Right ventricle myocardium superior (tissue), 1 donor: Measurements from ENCODE around the gene DGKI. TPM values are rescaled to one million over a fixed set of nuclear protein-coding genes. Genes with fewer than 3 reads are reported as not detected.

Experiments
- ATAC-seq: fragments of 200-7000 bp; cut with Tn5 transposase; one replicate; pipeline ENCODE4 v1.9.1; 2020; ENCODE audit warnings: mild to moderate bottlenecking; ENCODE audit not compliant: poor library complexity
- DNase-seq: peaks from one replicate; pipeline ENCODE4 v3.0.0-alpha.2; 2020
- intact Hi-C: fragments of 100-400 bp; cut with DNase I; formaldehyde crosslinking; loops from one replicate; pipeline ENCODE4 v1.11.2; 2022
- total RNA-seq: library from RNA; stranded (reverse); fragmentation: NEBNext Ultra II Directional; extraction: Animal tissue kit (Norgen Biotek cat#: 25700); gene quantifications from one replicate; pipeline ENCODE4 v1.2.1, GENCODE V29; 2021
- donor health status: DM: no; HTN: yes; CAD: no; lungs with severe emphysema.

Gene DGKI
- total RNA-seq, 1 donor from 2014 or later: 1.4 TPM

DNA sequence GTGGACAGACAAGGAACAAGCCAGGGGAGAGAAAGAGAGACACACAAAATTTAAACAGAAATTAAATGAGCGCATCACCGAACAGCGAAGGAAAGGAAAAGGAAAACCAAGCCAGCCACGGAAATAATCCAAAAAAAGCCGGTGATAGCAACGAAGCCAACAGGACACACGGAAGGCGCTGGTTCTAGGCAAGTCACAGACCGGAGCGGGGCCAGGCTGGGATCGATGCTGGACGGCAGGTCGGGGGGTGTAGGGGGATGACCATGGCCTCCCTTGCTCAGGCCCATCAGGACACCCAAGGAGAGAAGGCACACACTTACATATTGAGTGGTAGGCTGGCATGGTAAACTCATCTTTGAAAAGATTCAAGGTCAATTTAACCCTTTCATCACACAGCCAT is 300.8 kb downstream of the DGKI start:
- DNase-seq (no peak), ATAC-seq (no peak)
- intact Hi-C loops: no loop called here

DNA sequence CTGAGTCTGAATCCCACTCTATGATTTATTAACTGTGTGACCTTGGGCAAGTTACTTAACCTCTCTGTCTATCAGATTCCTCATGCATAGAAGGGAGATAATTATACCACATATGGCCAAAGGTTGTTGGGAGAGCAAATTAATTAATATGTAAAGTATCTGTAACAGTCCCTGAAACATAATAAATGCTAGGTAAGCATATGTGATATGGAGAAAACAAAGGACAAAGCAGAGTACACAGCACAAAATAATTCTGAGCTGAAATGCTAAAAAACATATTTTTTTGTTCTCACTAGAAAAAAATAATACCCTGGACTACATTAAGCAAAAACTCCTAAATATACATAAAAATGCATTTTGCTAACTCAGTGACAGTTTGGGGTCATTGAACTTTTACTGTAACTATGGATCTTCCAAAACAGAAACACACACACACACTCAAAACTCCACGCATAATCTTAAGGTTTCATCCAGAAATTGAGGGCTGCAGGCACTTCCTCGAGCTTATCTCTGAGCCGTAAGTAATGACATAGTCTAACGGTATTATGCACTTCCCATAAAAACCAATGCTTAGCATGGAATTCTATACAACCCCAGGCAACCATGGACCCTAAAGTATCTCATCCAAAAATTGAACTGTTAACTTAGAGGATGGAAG is 301.6 kb downstream of the DGKI start:
- DNase-seq (no peak), ATAC-seq (no peak)
- intact Hi-C loops: no loop called here

- intact Hi-C loops: no loop called here
- DNase-seq (no peak), ATAC-seq (no peak)
These were observed 302.2 kb downstream of the DGKI start for GRCh38 chr7:137544453-137545058.

GRCh38 chr7:137539111-137539715 is 307.6 kb downstream of the DGKI start:
- intact Hi-C loops: no loop called here
- no peak for ATAC-seq
- no peak for DNase-seq

DNA sequence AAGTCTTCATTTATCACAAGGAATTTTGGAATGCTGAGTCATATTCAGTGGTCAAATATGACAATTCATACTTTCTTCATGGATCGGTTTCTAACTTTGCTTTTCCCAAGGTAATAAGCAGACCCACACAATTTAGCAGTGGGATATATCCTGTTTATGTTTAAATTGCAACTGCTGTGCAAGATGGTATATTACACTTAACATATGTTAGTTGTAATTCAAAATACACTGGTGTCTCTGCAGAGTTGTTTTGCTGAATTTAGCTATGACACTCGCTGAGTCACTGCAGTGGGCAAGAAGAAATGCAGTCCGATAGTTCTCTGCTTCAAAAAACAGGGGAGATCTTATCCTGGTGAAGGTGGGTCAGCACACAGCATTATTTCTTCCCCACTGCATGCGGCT is 308.4 kb downstream of the DGKI start:
- intact Hi-C loops: no loop called here
- no peak for DNase-seq
- no peak for ATAC-seq

- DNase-seq: no peak
- ATAC-seq: no peak
- intact Hi-C loops: no loop called here
These were observed 311.2 kb downstream of the DGKI start for GRCh38 chr7:137535579-137535978.

- intact Hi-C loops: no loop called here
- DNase-seq: no peak
- no peak for ATAC-seq
These were observed 315.1 kb downstream of the DGKI start for GRCh38 chr7:137531671-137532070.

GRCh38 chr7:137527634-137528033 is 319.1 kb downstream of the DGKI start:
- DNase-seq: no peak
- intact Hi-C loops: no loop called here
- no peak for ATAC-seq

DNA sequence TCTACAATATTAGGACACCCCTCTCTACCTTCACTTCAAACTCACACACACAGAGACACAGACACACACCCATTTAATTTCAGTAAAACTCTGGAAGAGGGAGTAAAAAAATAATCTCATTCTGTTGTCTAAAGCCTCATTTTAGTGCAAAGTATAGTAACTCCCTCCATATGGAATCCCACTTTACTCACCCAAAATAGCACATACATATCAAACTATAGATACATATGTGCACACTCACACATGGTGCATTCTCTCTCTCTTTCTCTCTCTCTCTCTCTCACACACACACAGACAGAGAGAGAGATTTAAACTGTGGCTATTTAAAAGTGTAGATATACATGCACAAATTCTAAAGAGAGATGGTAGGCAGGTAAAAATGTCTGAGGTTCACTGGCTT is 323.6 kb downstream of the DGKI start:
- intact Hi-C loops: no loop called here
- ATAC-seq (no peak), DNase-seq (no peak)

DNA sequence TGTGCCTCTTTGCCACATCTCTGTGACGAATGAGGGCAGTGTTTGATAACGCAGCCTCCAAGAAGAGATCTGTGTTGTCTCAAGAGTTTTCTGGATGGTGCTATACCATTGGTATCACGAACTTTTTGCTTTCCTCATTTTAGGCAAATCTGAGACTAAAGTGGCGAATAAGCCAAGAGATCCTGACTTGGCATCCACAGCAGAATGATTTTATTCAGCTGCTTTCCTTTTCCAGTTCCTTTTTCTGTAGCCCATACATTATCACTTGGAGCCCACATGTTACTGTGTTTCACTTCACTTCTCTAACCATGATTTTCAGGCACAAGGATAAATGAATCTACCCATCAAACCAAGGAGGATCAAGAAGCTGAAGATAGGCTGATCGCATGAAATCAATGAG is 325.3 kb downstream of the DGKI start:
- intact Hi-C loops: no loop called here
- ATAC-seq (no peak), DNase-seq (no peak)

DNA sequence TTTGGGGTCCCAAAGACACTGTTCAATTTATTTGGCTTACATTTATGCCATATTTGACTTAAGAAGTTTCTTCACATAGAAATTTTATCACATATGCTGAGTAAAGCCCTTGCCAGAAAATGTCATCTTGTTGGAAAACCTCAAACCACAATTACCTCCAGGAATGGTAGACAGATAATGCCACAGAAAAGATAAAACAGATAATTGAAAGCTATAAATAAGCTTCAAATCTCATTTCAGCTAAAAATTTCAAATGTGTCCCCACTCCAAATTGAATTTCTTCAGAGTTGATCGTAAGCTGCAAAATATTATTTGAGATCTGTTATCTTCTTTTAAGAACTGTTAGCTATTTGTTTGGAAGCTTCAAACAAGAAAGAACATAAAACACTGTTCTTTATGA is 326.8 kb downstream of the DGKI start:
- ATAC-seq (no peak), DNase-seq (no peak)
- intact Hi-C loops: no loop called here

DNA sequence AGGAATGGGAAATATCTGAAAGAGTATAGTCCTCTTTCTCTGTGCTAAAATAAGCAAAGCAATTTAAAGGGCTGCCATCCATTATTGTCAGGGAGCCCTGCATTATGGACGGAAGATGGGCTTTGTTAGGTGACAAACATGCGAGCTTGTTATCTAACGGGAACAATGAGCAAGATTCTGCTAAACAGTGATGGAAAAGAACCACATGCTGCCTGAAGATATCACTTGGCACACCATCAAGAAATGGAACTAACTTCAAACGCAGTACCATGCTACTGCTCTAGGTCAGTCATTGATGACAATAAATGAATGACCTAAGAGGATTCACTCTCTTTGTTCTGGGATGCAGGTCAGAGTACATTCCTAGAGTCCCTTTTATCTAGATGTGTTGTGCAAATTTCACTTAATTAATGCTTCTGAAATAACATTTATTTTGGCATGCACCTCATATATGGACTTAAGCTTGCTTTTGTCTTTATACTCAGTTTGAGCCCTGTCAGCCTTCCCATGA is 327.5 kb downstream of the DGKI start:
- DNase-seq (no peak), ATAC-seq (no peak)
- intact Hi-C loops: no loop called here

DNA sequence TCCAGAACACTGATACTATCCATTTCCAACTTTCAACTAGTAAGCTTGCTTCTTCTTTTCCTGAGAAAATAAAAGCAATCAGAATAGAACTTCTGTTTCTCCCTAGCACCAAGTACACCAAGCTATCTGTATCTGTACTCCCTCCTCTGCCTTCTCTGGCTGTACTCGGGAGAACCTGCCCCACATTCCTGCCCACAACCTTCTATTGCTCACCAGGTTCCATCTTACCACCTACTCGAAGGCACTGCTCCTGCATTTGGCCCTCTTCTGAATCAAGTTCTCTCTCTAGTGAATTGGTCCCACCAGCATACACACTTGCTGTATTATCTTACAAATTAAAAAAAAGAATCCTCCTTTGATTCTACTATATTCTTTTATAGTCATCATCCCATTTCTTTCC is 333.7 kb downstream of the DGKI start:
- intact Hi-C loops: no loop called here
- no peak for ATAC-seq
- DNase-seq: no peak

GRCh38 chr7:137507096-137507495 is 339.7 kb downstream of the DGKI start:
- DNase-seq (no peak), ATAC-seq (no peak)
- intact Hi-C loops: no loop called here

- intact Hi-C loops: no loop called here
- ATAC-seq: no peak
- DNase-seq: no peak
These were observed 340.7 kb downstream of the DGKI start for GRCh38 chr7:137506031-137506430.

DNA sequence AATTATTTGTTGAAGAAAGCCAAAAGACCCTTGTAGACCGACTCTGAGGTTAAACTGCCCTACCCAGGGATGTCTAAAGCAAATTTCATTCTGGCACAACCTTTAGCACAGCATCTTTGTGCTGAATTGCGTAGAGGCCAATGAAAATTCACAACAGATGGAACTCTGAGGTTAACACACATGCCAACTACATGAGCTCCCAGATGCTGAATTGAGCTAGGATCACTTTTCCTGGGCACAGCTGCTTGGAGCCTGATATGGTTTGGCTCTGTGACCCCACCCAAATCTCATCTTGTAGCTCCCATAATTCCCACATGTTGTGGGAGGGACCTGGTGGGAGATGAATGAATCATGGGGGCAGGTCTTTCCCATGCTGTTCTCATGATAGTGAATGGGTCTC is 345.2 kb downstream of the DGKI start:
- no peak for ATAC-seq
- intact Hi-C loops: no loop called here
- no peak for DNase-seq

- intact Hi-C loops: no loop called here
- peak; percentile 21 for DNase-seq
- ATAC-seq: no peak
These were observed 353.9 kb downstream of the DGKI start for GRCh38 chr7:137492889-137493288.

DNA sequence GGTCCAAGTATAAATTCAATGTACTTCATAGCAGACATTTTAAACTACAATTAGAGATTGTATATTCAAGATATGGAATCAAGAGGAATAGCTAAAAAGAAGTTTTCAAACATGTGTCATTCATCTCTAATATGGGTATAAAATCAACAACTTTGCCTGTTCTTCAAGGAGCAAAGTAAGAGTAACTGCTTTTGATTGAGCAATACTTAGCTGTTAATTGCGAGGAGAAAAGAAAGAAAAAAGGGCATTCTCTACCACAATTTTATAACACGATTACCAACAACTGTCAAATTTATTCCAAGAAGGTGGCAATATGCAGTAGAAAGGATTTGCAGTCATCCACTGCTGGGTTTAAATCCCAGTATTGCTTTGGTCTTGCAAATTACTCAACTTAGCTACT is 356.9 kb downstream of the DGKI start:
- DNase-seq: no peak
- intact Hi-C loops: no loop called here
- no peak for ATAC-seq

DNA sequence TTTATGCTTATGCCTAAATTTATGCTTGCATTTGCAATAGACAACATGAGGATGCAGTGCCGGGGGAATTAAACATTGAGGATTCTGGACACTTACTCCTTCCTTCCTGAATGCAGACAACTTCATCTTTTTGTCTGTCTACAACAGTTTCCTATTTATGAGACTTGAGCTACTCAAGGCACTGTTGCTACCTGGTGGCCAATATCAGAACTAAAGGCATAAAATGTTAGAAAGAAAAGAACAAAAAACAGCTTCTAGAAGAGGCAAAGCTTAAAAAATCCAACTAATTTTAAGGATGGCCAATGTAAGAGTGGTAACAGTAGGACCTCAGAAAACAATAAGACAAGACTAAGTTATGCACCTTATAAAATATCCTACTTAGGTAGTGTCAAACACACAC is 358.7 kb downstream of the DGKI start:
- DNase-seq (no peak), ATAC-seq (no peak)
- intact Hi-C loops: no loop called here

DNA sequence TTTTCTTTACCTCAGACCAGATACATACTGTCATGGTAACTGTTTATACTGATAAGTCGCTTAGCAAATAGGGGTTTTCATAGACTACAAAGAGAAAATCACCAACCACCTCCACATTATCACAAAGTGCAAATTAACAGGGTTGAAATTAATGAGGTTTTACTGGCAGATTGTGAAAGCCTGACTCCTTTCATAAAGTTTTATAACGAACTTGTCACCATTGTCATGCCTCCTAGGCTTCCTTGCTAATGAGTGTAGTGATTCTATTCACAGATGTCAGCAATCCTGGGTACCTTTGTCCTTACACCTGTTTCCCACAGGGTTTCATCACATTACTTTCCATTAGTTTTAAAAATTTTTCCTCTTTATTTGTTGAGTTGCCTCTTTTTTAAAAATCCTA is 361.0 kb downstream of the DGKI start:
- DNase-seq (no peak), ATAC-seq (no peak)
- intact Hi-C loops: no loop called here
